HG02763 (cell line): ENCODE measurements around the gene HS3ST6.
"Not testable (repeated sequence)": the region's sequence is repeated elsewhere in the genome, so short reads cannot be mapped to it uniquely, and the experiment has no call there.

Experiments
- ATAC-seq: cut with Tn5 transposase; IDR thresholded peaks from one replicate; pipeline ENCODE4 v1.9.1; 2021; ENCODE audit warnings: mild to moderate bottlenecking, moderate library complexity; ENCODE audit not compliant: unreplicated experiment

HS3ST6 gene

DNA sequence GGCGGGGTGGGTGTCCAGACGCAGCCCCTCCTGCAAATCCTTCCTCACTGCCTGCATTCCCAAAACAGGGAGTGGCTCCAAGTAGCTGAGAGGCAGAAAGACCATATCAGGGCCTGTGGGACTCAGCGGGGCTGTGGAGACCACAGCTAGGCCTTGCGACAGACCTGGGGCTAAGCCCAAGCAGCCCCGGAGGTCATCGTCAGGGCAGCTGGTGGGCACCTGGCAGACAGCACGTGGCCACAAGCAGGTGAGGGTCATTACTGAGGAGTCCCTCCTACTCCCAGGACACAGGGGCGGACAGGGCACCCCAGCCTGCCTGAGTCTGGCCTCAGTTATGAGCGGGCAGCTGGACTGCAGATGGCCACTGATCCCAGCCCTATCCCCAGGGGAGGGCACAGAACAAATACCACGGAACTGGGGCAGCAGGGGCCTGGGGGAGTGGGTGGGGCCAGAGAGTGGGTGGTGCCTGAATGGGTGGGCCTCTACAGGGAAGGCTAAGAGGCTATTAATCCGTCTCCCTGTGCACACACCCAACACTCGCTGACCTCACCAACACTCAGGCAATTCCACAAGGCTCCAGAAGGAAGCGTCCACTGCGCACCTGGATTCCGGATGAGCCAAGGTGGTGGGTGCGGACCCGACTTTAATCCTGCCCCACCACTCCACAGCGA is 8.5 kb downstream of the HS3ST6 start:
- no peak for ATAC-seq

DNA sequence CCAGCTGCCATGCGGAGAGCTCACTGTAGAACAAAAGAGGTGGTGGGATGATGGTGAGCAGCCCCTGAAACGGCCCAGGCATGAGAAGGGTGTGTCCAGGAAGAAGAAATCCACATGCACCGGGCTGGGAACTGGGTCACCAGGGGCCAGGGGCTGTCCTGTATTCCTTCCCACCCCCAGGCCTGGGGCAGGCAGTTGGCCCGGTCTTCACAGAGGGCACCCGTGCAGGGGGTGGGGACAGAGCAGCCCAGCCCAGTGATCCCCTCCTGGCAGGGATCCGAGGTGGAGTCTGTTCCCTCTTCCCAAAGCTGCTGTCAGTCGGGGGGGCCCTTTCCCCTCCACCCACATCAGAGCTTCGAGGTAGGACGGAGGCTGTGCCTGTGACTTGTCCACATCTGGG is 9.2 kb downstream of the HS3ST6 start:
- no peak for ATAC-seq

- no peak for ATAC-seq
Observed at GRCh38 chr16:1908184-1908583, 10.0 kb downstream of the HS3ST6 start.

- ATAC-seq: no peak
Observed at GRCh38 chr16:1907226-1907860, 10.9 kb downstream of the HS3ST6 start.

DNA sequence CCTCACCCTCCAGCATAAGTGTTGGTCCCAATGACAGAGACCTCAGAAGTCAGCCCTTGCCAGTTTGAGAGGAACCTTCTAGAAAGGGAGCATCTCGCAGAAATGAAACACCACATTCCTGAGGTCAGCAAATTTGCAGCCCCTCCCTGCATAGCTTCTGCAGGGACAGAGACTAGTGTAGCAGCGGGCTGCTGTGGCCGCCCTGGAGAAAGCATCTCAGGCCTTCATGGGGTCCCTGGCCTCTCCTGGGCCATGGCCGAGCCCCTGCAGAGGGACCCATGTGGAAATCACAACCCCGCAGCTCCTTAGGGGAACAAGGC is 11.4 kb downstream of the HS3ST6 start:
- ATAC-seq: no peak

DNA sequence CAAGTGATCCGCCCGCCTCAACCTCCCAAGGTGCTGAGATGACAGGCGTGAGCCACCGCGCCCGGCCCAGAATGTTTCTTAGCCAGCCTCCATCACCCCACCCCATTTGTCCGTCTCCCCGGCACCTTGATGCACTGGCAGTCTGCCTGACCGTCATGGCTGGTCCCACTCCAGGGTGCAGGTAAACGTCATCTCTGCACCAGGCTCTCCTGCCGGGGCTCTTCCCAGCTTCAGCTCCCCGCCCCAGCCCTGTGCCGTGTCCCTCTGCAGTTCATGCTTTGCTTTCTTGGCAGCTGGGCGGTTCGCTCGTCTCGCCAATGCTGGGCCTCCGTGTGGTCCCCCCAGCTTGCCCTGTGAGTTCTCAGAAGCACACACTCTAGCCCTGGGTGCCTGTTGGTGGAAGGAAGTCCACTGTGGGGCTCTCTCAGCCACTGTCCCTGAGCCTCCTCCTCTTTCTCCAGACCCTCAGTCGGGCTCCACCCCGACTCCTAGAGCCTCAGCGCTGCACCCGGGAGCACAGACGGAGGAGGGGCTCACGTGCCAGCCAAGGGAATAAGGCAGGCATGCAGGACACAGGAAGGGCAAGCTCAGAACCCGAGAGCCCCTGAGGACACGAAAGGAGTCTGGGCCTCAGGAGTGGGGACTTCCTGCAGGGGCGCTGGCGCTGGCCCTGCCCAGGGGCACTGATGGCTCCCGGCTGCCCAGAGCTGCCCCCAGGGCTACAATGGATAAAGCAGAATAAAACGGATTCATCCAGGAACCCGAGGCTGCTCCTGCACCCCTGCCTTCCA is 12.0 kb downstream of the HS3ST6 start:
- ATAC-seq: no peak

GRCh38 chr16:1903845-1904840 is 14.1 kb downstream of the HS3ST6 start:
- ATAC-seq: no peak

DNA sequence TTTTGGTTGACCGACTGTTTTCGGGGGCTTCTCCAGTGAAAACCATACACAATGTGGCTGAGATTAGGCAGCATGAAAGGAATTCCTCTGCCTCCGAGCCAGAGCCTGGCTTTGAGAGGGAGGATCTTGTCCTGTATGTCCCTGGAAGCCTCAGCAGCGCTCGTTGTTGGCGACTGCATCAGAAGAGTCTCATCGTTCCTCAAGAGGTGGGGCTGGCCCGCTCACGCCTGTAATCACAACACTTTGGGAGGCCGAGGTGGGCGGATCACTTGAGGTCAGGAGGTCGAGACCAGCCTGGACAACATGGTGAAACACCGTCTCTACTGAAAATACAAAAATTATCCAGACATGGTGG is 15.0 kb downstream of the HS3ST6 start:
- ATAC-seq: no peak

GRCh38 chr16:1902547-1903219 is 15.5 kb downstream of the HS3ST6 start:
- no peak for ATAC-seq

- no peak for ATAC-seq
Observed at GRCh38 chr16:1900452-1900774, 17.8 kb downstream of the HS3ST6 start.

- ATAC-seq: no peak
Observed at GRCh38 chr16:1899641-1900451, 18.4 kb downstream of the HS3ST6 start.

- ATAC-seq: not testable (repeated sequence)
Observed at GRCh38 chr16:1897692-1898091, 20.5 kb downstream of the HS3ST6 start.

DNA sequence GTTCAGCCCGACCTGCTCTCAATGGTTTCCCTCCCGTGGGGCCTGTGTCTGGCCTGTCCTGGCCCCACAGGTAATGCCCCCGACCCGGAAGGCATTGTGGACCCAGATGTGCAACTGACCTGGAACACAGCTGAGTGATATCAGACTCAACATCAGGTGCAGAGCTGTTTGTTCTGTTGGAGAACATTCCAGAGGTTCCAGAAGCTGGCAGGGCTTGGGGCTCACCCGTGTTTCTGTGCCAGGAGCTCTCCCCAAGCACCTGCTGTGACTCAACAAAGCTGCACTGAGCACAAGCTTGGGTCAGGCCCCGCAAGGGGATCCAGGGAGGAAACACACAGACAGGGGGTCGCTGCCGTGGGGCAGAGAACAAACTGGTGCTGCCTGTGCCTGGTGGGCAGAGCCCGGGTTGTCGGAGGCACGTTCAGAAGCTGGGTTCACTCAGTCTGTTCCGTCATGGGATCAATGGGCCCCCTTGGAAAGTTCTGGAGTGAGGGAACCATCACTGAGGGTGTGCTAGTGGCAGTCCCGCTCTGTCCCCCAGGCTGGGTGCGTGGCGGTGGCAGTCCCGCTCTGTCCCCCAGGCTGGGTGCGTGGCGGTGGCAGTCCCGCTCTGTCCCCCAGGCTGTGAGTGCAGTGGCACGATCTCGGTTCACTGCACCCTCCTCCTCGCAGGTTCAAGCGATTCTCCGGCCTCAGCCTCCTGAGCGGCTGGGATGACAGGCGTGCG is 22.1 kb downstream of the HS3ST6 start:
- no peak for ATAC-seq

DNA sequence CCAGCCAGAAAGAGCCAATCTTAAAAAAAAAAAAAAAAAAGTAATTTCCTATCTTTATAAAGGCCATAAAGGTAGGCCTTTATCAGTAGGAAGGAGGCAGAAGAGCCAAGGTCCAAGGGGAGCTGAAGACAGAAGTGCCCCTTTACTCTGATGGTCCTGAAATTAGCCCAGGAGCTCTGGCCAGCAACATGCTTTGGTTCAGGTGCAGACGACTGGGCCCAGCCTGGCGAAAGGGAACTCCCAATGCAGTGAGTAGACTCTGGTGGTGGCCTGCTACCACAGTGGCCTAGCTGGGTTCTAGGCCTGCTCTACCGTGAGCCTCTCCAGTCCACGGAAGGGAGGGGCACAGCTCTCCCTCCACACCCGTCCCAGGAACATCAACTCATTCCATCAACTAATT is 23.1 kb downstream of the HS3ST6 start:
- ATAC-seq: no peak

- ATAC-seq: no peak
Observed at GRCh38 chr16:1890708-1891050, 27.5 kb downstream of the HS3ST6 start.

DNA sequence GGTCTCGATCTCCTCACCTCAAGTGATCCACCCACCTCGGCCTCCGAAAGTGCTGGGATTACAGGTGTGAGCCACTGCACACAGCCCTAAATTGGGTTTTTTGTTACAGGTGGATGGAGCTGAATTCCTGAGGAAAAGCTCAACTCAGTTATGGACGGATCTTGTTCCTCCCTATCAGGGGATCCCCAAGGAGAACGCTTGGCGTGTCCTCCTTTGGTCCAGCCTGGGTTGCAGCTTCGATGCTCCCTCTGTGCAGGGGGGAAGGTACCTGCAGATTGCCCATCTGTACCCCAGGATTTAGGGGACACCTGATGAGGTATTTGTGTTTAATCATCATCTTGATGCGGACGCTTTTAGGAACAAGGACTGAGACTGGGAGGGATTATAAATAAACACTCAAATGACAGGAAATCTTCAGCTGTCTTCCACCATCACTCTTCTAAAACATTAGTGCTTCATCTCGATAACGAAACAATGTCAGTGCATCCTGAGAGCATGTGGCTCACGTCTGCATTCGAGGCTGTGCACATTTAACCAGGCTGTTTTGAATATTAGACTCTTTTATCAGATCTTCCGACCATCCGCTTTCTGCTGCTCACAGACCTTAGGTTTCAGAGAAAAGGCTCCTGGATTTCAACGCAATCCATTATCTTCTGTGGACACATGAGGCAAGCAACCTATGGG is 28.0 kb downstream of the HS3ST6 start:
- ATAC-seq: no peak

GRCh38 chr16:1887711-1888354 is 30.4 kb downstream of the HS3ST6 start:
- ATAC-seq: no peak

GRCh38 chr16:1884889-1885288 is 33.3 kb downstream of the HS3ST6 start:
- ATAC-seq: no peak
